Upper lobe of left lung (tissue), 6 donors: ENCODE measurements around the gene UBASH3B. TPM values are rescaled to one million over a fixed set of nuclear protein-coding genes. Genes with fewer than 3 reads are reported as not detected.

Experiments used
- ATAC-seq, 2 donors: fragments of 200-7000 bp; cut with Tn5 transposase; one replicate each; pipeline ENCODE4 v1.9.1; 2022; ENCODE audit warnings: mild to moderate bottlenecking in 2 of 2, moderate library complexity in 2 of 2; ENCODE audit not compliant: low FRiP score in 2 of 2
- DNase-seq, 2 donors: peaks; one replicate each; pipeline ENCODE4 v3.0.0-alpha.2; 2019 to 2020
- H3K27ac ChIP-seq, 4 donors: fragments of 200-600 bp; sonication (generic); one replicate each; pipeline ENCODE4 v1.5.1; 2016 to 2019
- H3K27me3 ChIP-seq, 4 donors: fragments of 200-600 bp; sonication (generic); one replicate each; pipeline ENCODE4 v1.5.1; 2017 to 2019
- H3K36me3 ChIP-seq, 4 donors: fragments of 200-600 bp; sonication (generic); one replicate each; pipeline ENCODE4 v1.5.1; 2016 to 2019
- H3K4me1 ChIP-seq, 4 donors: fragments of 200-600 bp; sonication (generic); one replicate each; pipeline ENCODE4 v1.5.1; 2018 to 2019
- H3K4me3 ChIP-seq, 4 donors: fragments of 200-600 bp; sonication (generic); one replicate each; pipeline ENCODE4 v1.5.1; 2017 to 2019; ENCODE audit warnings: mild to moderate bottlenecking in 2 of 4, moderate library complexity in 1 of 4
- H3K9me3 ChIP-seq, 4 donors: fragments of 200-600 bp; sonication (generic); one replicate each; pipeline ENCODE4 v1.5.1; 2018 to 2019
- CTCF ChIP-seq, 6 experiments: fragments of 450-650 bp in 4 of 6; fragments of 200-600 bp in 2 of 6; sonication (generic) in 2 of 6; IDR thresholded peaks; one replicate each; pipeline ENCODE4 v1.5.1; 2016 to 2019; ENCODE audit warnings: antibody characterized with exemption in 6 of 6
- EP300 ChIP-seq, 4 donors: sonication (generic); formaldehyde crosslinking; IDR thresholded peaks; one replicate each; pipeline ENCODE4 v1.5.1; 2017; ENCODE audit warnings: antibody characterized with exemption in 4 of 4, control low read depth in 2 of 4
- POLR2A ChIP-seq, 4 donors: fragments of 450-650 bp; IDR thresholded peaks; one replicate each; pipeline ENCODE4 v1.5.1; 2016 to 2017; ENCODE audit warnings: antibody characterized with exemption in 4 of 4, mild to moderate bottlenecking in 2 of 4
- POLR2AphosphoS5 ChIP-seq, 2 donors: sonication (generic); formaldehyde crosslinking; IDR thresholded peaks; one replicate each; pipeline ENCODE4 v1.5.1; 2017; ENCODE audit warnings: antibody characterized with exemption in 2 of 2
- WGBS, 2 donors: methylation state at CpG; one replicate each; pipeline ENCODE4 v1.1.5; 2017 to 2018; 5-methylcytosine and 5-hydroxymethylcytosine counted together
- total RNA-seq, 6 donors: library from RNA; depleted of rRNA in 4 of 6; stranded (reverse); fragments of >200 nt in 4 of 6; gene quantifications; one replicate each; pipeline versions ENCODE4 v1.1.0 to v1.2.1, GENCODE V29; 2016 to 2021
- donor health status: DM: no; HTN: no; CAD: no; lungs with moderate emphysema.
- donor health status: DM: no; HTN: yes; CAD: no; lungs with severe emphysema.

The UBASH3B gene
- total RNA-seq, 6 donors from 2014 or later: 24.0 to 54.2 (median 40.4) TPM

- WGBS, 2 donors: 47 to 52% methylated on average over 10 to 11 of the region's 11 CpGs
- no peak for ATAC-seq
- Histone ChIP-seq H3K36me3 (no peaks in the 10 kb centered on the region), H3K9me3 (no peaks in the 10 kb centered on the region), H3K27me3 (no peaks in the 10 kb centered on the region), H3K4me1 (peaks cover 7 to 14% (median 9%) of the 10 kb centered on the region in 4 donors), H3K4me3 (no peak overlapping the region), H3K27ac (peak overlapping the region in 2 of 4 donors; percentile 4 to 48)
- no peak for TF ChIP-seq CTCF (IDR thresholded peaks at IDR 0.05)
- no peak for TF ChIP-seq EP300 (IDR thresholded peaks at IDR 0.05)
- TF ChIP-seq POLR2A (IDR thresholded peaks at IDR 0.05): no peak
- TF ChIP-seq POLR2AphosphoS5 (IDR thresholded peaks at IDR 0.05): no peak
- no peak for DNase-seq
Measured at GRCh38 chr11:122715548-122716440, 60.3 kb downstream of the UBASH3B start.

GRCh38 chr11:122717264-122717867 is 61.8 kb downstream of the UBASH3B start:
- H3K27me3 ChIP-seq: no peaks in the 10 kb centered on the region
- no peaks in the 10 kb centered on the region for H3K36me3 ChIP-seq
- TF ChIP-seq POLR2A (IDR thresholded peaks at IDR 0.05): peak in 1 of 4 donors; percentile 30
- TF ChIP-seq CTCF (IDR thresholded peaks at IDR 0.05): no peak
- H3K4me1 ChIP-seq: peaks cover 7 to 14% (median 8%) of the 10 kb centered on the region in 4 donors
- WGBS, 2 donors: 39 to 45% methylated on average over 9 of the region's 9 CpGs
- no peaks in the 10 kb centered on the region for H3K9me3 ChIP-seq
- H3K27ac ChIP-seq: peak overlapping the region; percentile 48 to 70 (median 57)
- DNase-seq (peak in 1 of 2 donors; percentile 57), ATAC-seq (peak; percentile 49 to 66)
- no peak overlapping the region for H3K4me3 ChIP-seq

- no peak for ATAC-seq
- Histone ChIP-seq H3K36me3 (no peaks in the 10 kb centered on the region), H3K27ac (no peak overlapping the region), H3K27me3 (no peaks in the 10 kb centered on the region), H3K4me1 (peaks cover 7 to 20% (median 8%) of the 10 kb centered on the region in 4 donors), H3K4me3 (no peak overlapping the region), H3K9me3 (no peaks in the 10 kb centered on the region)
- no peak for DNase-seq
- TF ChIP-seq EP300 (IDR thresholded peaks at IDR 0.05) (no peak), POLR2AphosphoS5 (IDR thresholded peaks at IDR 0.05) (no peak), POLR2A (IDR thresholded peaks at IDR 0.05) (no peak), CTCF (IDR thresholded peaks at IDR 0.05) (no peak)
- 90 to 93% methylated on average over 7 of the region's 7 CpGs for WGBS, 2 donors
Measured at GRCh38 chr11:122720107-122720881, 64.8 kb downstream of the UBASH3B start.

- DNase-seq: no peak
- ATAC-seq: no peak
- 76 to 79% methylated on average over 5 of the region's 5 CpGs for WGBS, 2 donors
Measured at GRCh38 chr11:122721201-122721963, 65.9 kb downstream of the UBASH3B start.

More at GRCh38 chr11:122721201-122721963, 65.9 kb downstream of the UBASH3B start:
- Histone ChIP-seq H3K4me3 (no peak overlapping the region), H3K36me3 (no peaks in the 10 kb centered on the region), H3K27me3 (no peaks in the 10 kb centered on the region), H3K4me1 (peaks cover under 1 to 17% (median 2%) of the 10 kb centered on the region in 4 donors), H3K9me3 (no peaks in the 10 kb centered on the region), H3K27ac (no peak overlapping the region)
- TF ChIP-seq POLR2A (IDR thresholded peaks at IDR 0.05): no peak
- TF ChIP-seq CTCF (IDR thresholded peaks at IDR 0.05): no peak
- TF ChIP-seq POLR2AphosphoS5 (IDR thresholded peaks at IDR 0.05): no peak
- TF ChIP-seq EP300 (IDR thresholded peaks at IDR 0.05): no peak
